Measurements from ENCODE around the gene FAM13A.

FAM13A gene

GRCh38 chr4:88720451-88721428, 336.2 kb downstream of the FAM13A start:
- DNase-seq (ENCODE audit: low read depth, low spot score), result no peak

- no peak for DNase-seq (ENCODE audit: low read depth, low spot score)
Observed at GRCh38 chr4:88719381-88719780, 337.6 kb downstream of the FAM13A start.

- no peak for DNase-seq (ENCODE audit: low read depth, low spot score)
Observed at GRCh38 chr4:88718098-88718497, 338.9 kb downstream of the FAM13A start.

GRCh38 chr4:88713782-88714181, 343.2 kb downstream of the FAM13A start:
- DNase-seq (ENCODE audit: low read depth, low spot score), result no peak

GRCh38 chr4:88709989-88710388, 347.0 kb downstream of the FAM13A start:
- DNase-seq (ENCODE audit: low read depth, low spot score), result no peak

GRCh38 chr4:88706574-88706973, 350.4 kb downstream of the FAM13A start:
- DNase-seq (ENCODE audit: low read depth, low spot score), result peak; percentile 30

- no peak for DNase-seq (ENCODE audit: low read depth, low spot score)
Observed at GRCh38 chr4:88705805-88706492, 351.0 kb downstream of the FAM13A start.

GRCh38 chr4:88705223-88705622, 351.8 kb downstream of the FAM13A start:
- DNase-seq (ENCODE audit: low read depth, low spot score), result no peak

- no peak for DNase-seq (ENCODE audit: low read depth, low spot score)
Observed at GRCh38 chr4:88702782-88703181, 354.2 kb downstream of the FAM13A start.

GRCh38 chr4:88698519-88698918, 358.5 kb downstream of the FAM13A start:
- DNase-seq (ENCODE audit: low read depth, low spot score), result no peak

- DNase-seq (ENCODE audit: low read depth, low spot score), result no peak
Observed at GRCh38 chr4:88697588-88698329, 359.2 kb downstream of the FAM13A start, which contains the start of gene NAP1L5. Gene NAP1L5 (minus strand): TSS chr4:88697829. CDS start chr4:88697754, 75 bp downstream.

- DNase-seq (ENCODE audit: low read depth, low spot score), result no peak
Observed at GRCh38 chr4:88697141-88697540, 359.8 kb downstream of the FAM13A start.

GRCh38 chr4:88696630-88697029, 360.4 kb downstream of the FAM13A start:
- DNase-seq (ENCODE audit: low read depth, low spot score), result no peak

- DNase-seq (ENCODE audit: low read depth, low spot score), result no peak
Observed at GRCh38 chr4:88693792-88694191, 363.2 kb downstream of the FAM13A start.

GRCh38 chr4:88690355-88690754, 366.6 kb downstream of the FAM13A start:
- no peak for DNase-seq (ENCODE audit: low read depth, low spot score)

- DNase-seq (ENCODE audit: low read depth, low spot score), result no peak
Observed at GRCh38 chr4:88681209-88681608, 375.8 kb downstream of the FAM13A start.

Data from iPS DF 19.7 (cell line).